ENCODE measurements around the gene LBH. TPM values are rescaled to one million over a fixed set of nuclear protein-coding genes. Genes with fewer than 3 reads are reported as not detected.

The LBH gene
- total and polyA plus RNA-seq, 2 experiments from 2014 or later = 54.1 to 75.9 TPM

DNA sequence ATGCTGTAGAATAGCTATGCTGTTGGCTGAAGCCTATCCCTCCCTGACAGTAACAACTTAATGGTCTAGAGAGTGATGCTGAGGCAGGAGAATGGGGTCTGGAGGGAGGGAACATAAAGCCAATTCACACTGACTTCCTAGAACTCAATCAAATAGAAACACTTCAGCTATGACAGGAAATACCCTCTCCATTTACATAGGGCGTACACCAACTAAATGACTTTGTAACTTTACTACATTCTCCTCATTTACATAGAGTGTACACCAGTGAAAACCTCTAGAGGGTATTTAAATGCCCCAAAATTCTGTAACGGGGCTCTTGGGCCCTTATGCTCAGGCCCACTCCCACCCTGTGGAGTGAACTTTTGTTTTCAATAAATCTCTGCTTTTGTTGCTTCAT is 43.0 kb upstream of the LBH start:
- WGBS (ENCODE audit: low lambda C conversion rate, missing lambda C conversion rate) = 88% methylated on average over 2 of the region's 2 CpGs

DNA sequence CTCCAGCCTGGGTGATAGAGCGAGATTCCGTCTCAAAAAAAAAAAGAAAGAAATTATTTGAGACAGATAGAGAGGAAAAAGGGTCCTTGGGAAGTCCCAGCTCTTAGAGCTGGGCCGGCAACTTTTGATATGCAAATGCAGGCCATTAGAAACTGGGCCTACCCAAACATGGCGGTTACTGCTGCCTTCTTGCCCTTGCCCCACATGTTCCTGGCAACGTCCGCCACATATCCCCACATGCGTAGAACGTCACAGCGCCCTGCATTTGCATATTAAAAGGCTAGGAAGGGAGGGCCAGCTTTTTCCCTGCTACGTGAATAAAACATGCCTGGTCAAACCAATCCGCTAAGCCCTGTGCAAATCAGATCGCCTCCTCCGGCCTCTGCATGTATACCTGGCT is 40.7 kb upstream of the LBH start:
- 96% methylated on average over 13 of the region's 13 CpGs for WGBS (ENCODE audit: low lambda C conversion rate, missing lambda C conversion rate)
- H2AFZ ChIP-seq = no peak overlapping the region
- no peaks in the 10 kb centered on the region for H3K27me3 ChIP-seq
- H3K4me2 ChIP-seq = no peak overlapping the region
- no peak overlapping the region for H3K27ac ChIP-seq
- H3K36me3 ChIP-seq (replicated peaks; ENCODE audit: insufficient read depth, low read depth) = no peaks in the 10 kb centered on the region
- H3K4me1 ChIP-seq (ENCODE audit: insufficient read depth) = peaks cover 11% of the 10 kb centered on the region
- H3K4me3 ChIP-seq = no peak overlapping the region
- no peaks in the 10 kb centered on the region for H4K20me1 ChIP-seq (ENCODE audit: insufficient read depth, poor library complexity, severe bottlenecking)
- no peaks in the 10 kb centered on the region for H3K9me2 ChIP-seq (replicated peaks; ENCODE audit: insufficient read depth)
- DNase-seq (ENCODE audit: low spot score) = no peak
- TF ChIP-seq EZH2 (IDR thresholded peaks at IDR 0.05; ENCODE audit: borderline replicate concordance) (no peak), EZH2phosphoT487 (IDR thresholded peaks at IDR 0.05; ENCODE audit: low read depth, severe bottlenecking, unreplicated experiment) (no peak)
- TF ChIP-seq, protein P1, sequence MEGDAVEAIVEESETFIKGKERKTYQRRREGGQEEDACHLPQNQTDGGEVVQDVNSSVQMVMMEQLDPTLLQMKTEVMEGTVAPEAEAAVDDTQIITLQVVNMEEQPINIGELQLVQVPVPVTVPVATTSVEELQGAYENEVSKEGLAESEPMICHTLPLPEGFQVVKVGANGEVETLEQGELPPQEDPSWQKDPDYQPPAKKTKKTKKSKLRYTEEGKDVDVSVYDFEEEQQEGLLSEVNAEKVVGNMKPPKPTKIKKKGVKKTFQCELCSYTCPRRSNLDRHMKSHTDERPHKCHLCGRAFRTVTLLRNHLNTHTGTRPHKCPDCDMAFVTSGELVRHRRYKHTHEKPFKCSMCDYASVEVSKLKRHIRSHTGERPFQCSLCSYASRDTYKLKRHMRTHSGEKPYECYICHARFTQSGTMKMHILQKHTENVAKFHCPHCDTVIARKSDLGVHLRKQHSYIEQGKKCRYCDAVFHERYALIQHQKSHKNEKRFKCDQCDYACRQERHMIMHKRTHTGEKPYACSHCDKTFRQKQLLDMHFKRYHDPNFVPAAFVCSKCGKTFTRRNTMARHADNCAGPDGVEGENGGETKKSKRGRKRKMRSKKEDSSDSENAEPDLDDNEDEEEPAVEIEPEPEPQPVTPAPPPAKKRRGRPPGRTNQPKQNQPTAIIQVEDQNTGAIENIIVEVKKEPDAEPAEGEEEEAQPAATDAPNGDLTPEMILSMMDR (IDR thresholded peaks at IDR 0.05; ENCODE audit: poor library complexity) = no peak
- no peaks in the 10 kb centered on the region for H3K9me3 ChIP-seq (ENCODE audit: low read depth)
- no peaks in the 10 kb centered on the region for H3K79me2 ChIP-seq

More for the DNA sequence above, 43.0 kb upstream of the LBH start:
- H3K4me1 ChIP-seq (ENCODE audit: insufficient read depth) = peaks cover 14% of the 10 kb centered on the region
- H3K9me3 ChIP-seq (ENCODE audit: low read depth) = no peaks in the 10 kb centered on the region
- H3K79me2 ChIP-seq = no peaks in the 10 kb centered on the region
- DNase-seq (ENCODE audit: low spot score) = no peak
- H3K27ac ChIP-seq = no peak overlapping the region
- no peak overlapping the region for H3K4me2 ChIP-seq
- H2AFZ ChIP-seq = no peak overlapping the region
- H3K27me3 ChIP-seq = no peaks in the 10 kb centered on the region
- no peaks in the 10 kb centered on the region for H3K9me2 ChIP-seq (replicated peaks; ENCODE audit: insufficient read depth)
- no peaks in the 10 kb centered on the region for H3K36me3 ChIP-seq (replicated peaks; ENCODE audit: insufficient read depth, low read depth)
- H4K20me1 ChIP-seq (ENCODE audit: insufficient read depth, poor library complexity, severe bottlenecking) = no peaks in the 10 kb centered on the region
- TF ChIP-seq EZH2phosphoT487 (IDR thresholded peaks at IDR 0.05; ENCODE audit: low read depth, severe bottlenecking, unreplicated experiment) (no peak), EZH2 (IDR thresholded peaks at IDR 0.05; ENCODE audit: borderline replicate concordance) (no peak)
- TF ChIP-seq, protein P1 (IDR thresholded peaks at IDR 0.05; ENCODE audit: poor library complexity) = no peak
- H3K4me3 ChIP-seq = no peak overlapping the region

GRCh38 chr2:30191107-30191506 is 40.2 kb upstream of the LBH start:
- no peaks in the 10 kb centered on the region for H4K20me1 ChIP-seq (ENCODE audit: insufficient read depth, poor library complexity, severe bottlenecking)
- H3K79me2 ChIP-seq = no peaks in the 10 kb centered on the region
- no peak overlapping the region for H2AFZ ChIP-seq
- no peaks in the 10 kb centered on the region for H3K9me2 ChIP-seq (replicated peaks; ENCODE audit: insufficient read depth)
- no peak overlapping the region for H3K27ac ChIP-seq
- no peaks in the 10 kb centered on the region for H3K36me3 ChIP-seq (replicated peaks; ENCODE audit: insufficient read depth, low read depth)
- H3K4me3 ChIP-seq = no peak overlapping the region
- peaks cover 11% of the 10 kb centered on the region for H3K4me1 ChIP-seq (ENCODE audit: insufficient read depth)
- WGBS (ENCODE audit: low lambda C conversion rate, missing lambda C conversion rate) = 94% methylated on average over 10 of the region's 10 CpGs
- no peak for TF ChIP-seq EZH2 (IDR thresholded peaks at IDR 0.05; ENCODE audit: borderline replicate concordance)
- TF ChIP-seq, protein P1 (IDR thresholded peaks at IDR 0.05; ENCODE audit: poor library complexity) = no peak
- TF ChIP-seq EZH2phosphoT487 (IDR thresholded peaks at IDR 0.05; ENCODE audit: low read depth, severe bottlenecking, unreplicated experiment) = no peak
- DNase-seq (ENCODE audit: low spot score) = no peak
- no peaks in the 10 kb centered on the region for H3K9me3 ChIP-seq (ENCODE audit: low read depth)
- no peaks in the 10 kb centered on the region for H3K27me3 ChIP-seq
- no peak overlapping the region for H3K4me2 ChIP-seq

GRCh38 chr2:30191819-30192271 is 39.5 kb upstream of the LBH start:
- 27% methylated on average over 7 of the region's 7 CpGs for WGBS (ENCODE audit: low lambda C conversion rate, missing lambda C conversion rate)
- no peaks in the 10 kb centered on the region for H3K9me2 ChIP-seq (replicated peaks; ENCODE audit: insufficient read depth)
- no peak overlapping the region for H3K4me2 ChIP-seq
- no peak overlapping the region for H3K27ac ChIP-seq
- H3K27me3 ChIP-seq = no peaks in the 10 kb centered on the region
- H3K4me3 ChIP-seq = no peak overlapping the region
- no peak for DNase-seq (ENCODE audit: low spot score)
- H3K79me2 ChIP-seq = no peaks in the 10 kb centered on the region
- H4K20me1 ChIP-seq (ENCODE audit: insufficient read depth, poor library complexity, severe bottlenecking) = no peaks in the 10 kb centered on the region
- H3K9me3 ChIP-seq (ENCODE audit: low read depth) = no peaks in the 10 kb centered on the region
- TF ChIP-seq, protein P1 (IDR thresholded peaks at IDR 0.05; ENCODE audit: poor library complexity) = no peak
- TF ChIP-seq EZH2 (IDR thresholded peaks at IDR 0.05; ENCODE audit: borderline replicate concordance) (no peak), EZH2phosphoT487 (IDR thresholded peaks at IDR 0.05; ENCODE audit: low read depth, severe bottlenecking, unreplicated experiment) (no peak)
- no peaks in the 10 kb centered on the region for H3K36me3 ChIP-seq (replicated peaks; ENCODE audit: insufficient read depth, low read depth)
- H2AFZ ChIP-seq = no peak overlapping the region
- peaks cover 11% of the 10 kb centered on the region for H3K4me1 ChIP-seq (ENCODE audit: insufficient read depth)
